ENCODE measurements around the gene NDUFB4.
A peak's percentile ranks its signal among the peaks of the same experiment; 100 is the strongest.

NDUFB4 gene

GRCh38 chr3:120645083-120645845, 49.1 kb downstream of the NDUFB4 start:
- Histone ChIP-seq H3K36me3 (ENCODE audit: control insufficient read depth in 2 of 2, insufficient read depth in 1 of 2, low read length in 2 of 2) (no peaks in the 10 kb centered on the region), H3K4me1 (ENCODE audit: control insufficient read depth, insufficient read depth, low read length) (no peaks in the 10 kb centered on the region), H3K4me3 (ENCODE audit: low read depth, low read length) (no peak overlapping the region), H3K27ac (ENCODE audit: extremely low read depth, low read depth, low read length) (no peak overlapping the region), H3K9me3 (ENCODE audit: control insufficient read depth, insufficient read depth, low read depth, low read length) (no peaks in the 10 kb centered on the region)
- TF ChIP-seq ZBTB20 (tag by site-specific recombination; IDR thresholded peaks at IDR 0.05) = no peak
- peak; percentile 21; the same call in 1 of the 2 replicates for TF ChIP-seq ZFHX2 (tag by site-specific recombination; conservative IDR thresholded peaks at IDR 0.05)
- no peak for TF ChIP-seq SETDB1 (IDR thresholded peaks at IDR 0.05; ENCODE audit: insufficient read length, low read length)
- TF ChIP-seq ZNF48 (tag by site-specific recombination; IDR thresholded peaks at IDR 0.05) = no peak
- no peak for TF ChIP-seq ZBTB6 (tag by site-specific recombination; IDR thresholded peaks at IDR 0.05)
- TF ChIP-seq PRDM6 (tag by site-specific recombination; IDR thresholded peaks at IDR 0.05) = no peak
- peak; percentile 32; the same call in 1 of the 2 replicates for TF ChIP-seq EGR2 (tag by site-specific recombination; IDR thresholded peaks at IDR 0.05; ENCODE audit: low read depth)
- ChIA-PET CTCF (no interaction called here), POLR2A (no interaction called here)

GRCh38 chr3:120646771-120647432, 50.8 kb downstream of the NDUFB4 start:
- Histone ChIP-seq H3K9me3 (ENCODE audit: control insufficient read depth, insufficient read depth, low read depth, low read length) (no peaks in the 10 kb centered on the region), H3K27ac (ENCODE audit: extremely low read depth, low read depth, low read length) (no peak overlapping the region), H3K4me1 (ENCODE audit: control insufficient read depth, insufficient read depth, low read length) (no peaks in the 10 kb centered on the region), H3K4me3 (ENCODE audit: low read depth, low read length) (no peak overlapping the region), H3K36me3 (ENCODE audit: control insufficient read depth in 2 of 2, insufficient read depth in 1 of 2, low read length in 2 of 2) (no peaks in the 10 kb centered on the region)
- TF ChIP-seq ZNF221 (tag by site-specific recombination; IDR thresholded peaks at IDR 0.05; ENCODE audit: borderline replicate concordance) (no peak), ZBTB7A (tag by site-specific recombination; IDR thresholded peaks at IDR 0.05; ENCODE audit: low read depth) (no peak)
- ChIA-PET POLR2A (no interaction called here), CTCF (interaction anchor here (0.9 kb wide), 1 partner anchor 85 kb away, joined by 3 read pairs; no protein-coding TSS in a partner anchor)

- TF ChIP-seq ZNF837 (tag by site-specific recombination; IDR thresholded peaks at IDR 0.05) = no peak
- TF ChIP-seq ZNF777 (tag by site-specific recombination; IDR thresholded peaks at IDR 0.05; ENCODE audit: borderline replicate concordance) = no peak
- TF ChIP-seq ZNF394 (tag by site-specific recombination; IDR thresholded peaks at IDR 0.05; ENCODE audit: borderline replicate concordance) = no peak
- TF ChIP-seq ZNF560 (tag by site-specific recombination; IDR thresholded peaks at IDR 0.05; ENCODE audit: borderline replicate concordance) = no peak
- no peak for TF ChIP-seq ZNF510 (tag by site-specific recombination; IDR thresholded peaks at IDR 0.05; ENCODE audit: insufficient replicate concordance)
- TF ChIP-seq ZBTB21 (tag by site-specific recombination; IDR thresholded peaks at IDR 0.05) = no peak
- TF ChIP-seq ZNF274 (IDR thresholded peaks at IDR 0.05; ENCODE audit: low read length) = no peak
- TF ChIP-seq ZNF274 (tag by site-specific recombination; IDR thresholded peaks at IDR 0.05; ENCODE audit: borderline replicate concordance) = no peak
- no peak for TF ChIP-seq ELK4 (IDR thresholded peaks at IDR 0.05; ENCODE audit: borderline replicate concordance, low read depth, low read length)
- no peak for TF ChIP-seq ZBTB26 (tag by site-specific recombination; optimal IDR thresholded peaks at IDR 0.05)
- Histone ChIP-seq H3K4me3 (ENCODE audit: low read depth, low read length) (no peak overlapping the region), H3K27ac (ENCODE audit: extremely low read depth, low read depth, low read length) (no peak overlapping the region), H3K9me3 (ENCODE audit: control insufficient read depth, insufficient read depth, low read depth, low read length) (no peaks in the 10 kb centered on the region), H3K4me1 (ENCODE audit: control insufficient read depth, insufficient read depth, low read length) (no peaks in the 10 kb centered on the region), H3K36me3 (ENCODE audit: control insufficient read depth in 2 of 2, insufficient read depth in 1 of 2, low read length in 2 of 2) (no peaks in the 10 kb centered on the region)
- CTCF ChIA-PET = interaction anchor here (0.5 kb wide), 1 partner anchor 23 kb away, joined by 5 read pairs; no protein-coding TSS in a partner anchor
- POLR2A ChIA-PET = no interaction called here
These were observed 52.2 kb downstream of the NDUFB4 start for GRCh38 chr3:120648290-120648689.

All from HEK293 (cell line).